Stomach (tissue), 4 donors: ENCODE results near the gene CCPG1.

ENCODE experiments used
- POLR2AphosphoS5 ChIP-seq, 3 donors: sonication (generic); formaldehyde crosslinking; IDR thresholded peaks; one replicate each; pipeline ENCODE4 v1.6.1; 2016; ENCODE audit warnings: antibody characterized with exemption in 3 of 3
- TF ChIP-seq, protein P1 (sequence below), 7 experiments: fragments of 450-650 bp in 4 of 7; fragments of 200-600 bp in 3 of 7; sonication (generic) in 3 of 7; IDR thresholded peaks; one replicate each; pipeline ENCODE4 v1.5.1; 2016 to 2019; ENCODE audit warnings: antibody characterized with exemption in 7 of 7, control low read depth in 2 of 7, mild to moderate bottlenecking in 1 of 7

DNA sequence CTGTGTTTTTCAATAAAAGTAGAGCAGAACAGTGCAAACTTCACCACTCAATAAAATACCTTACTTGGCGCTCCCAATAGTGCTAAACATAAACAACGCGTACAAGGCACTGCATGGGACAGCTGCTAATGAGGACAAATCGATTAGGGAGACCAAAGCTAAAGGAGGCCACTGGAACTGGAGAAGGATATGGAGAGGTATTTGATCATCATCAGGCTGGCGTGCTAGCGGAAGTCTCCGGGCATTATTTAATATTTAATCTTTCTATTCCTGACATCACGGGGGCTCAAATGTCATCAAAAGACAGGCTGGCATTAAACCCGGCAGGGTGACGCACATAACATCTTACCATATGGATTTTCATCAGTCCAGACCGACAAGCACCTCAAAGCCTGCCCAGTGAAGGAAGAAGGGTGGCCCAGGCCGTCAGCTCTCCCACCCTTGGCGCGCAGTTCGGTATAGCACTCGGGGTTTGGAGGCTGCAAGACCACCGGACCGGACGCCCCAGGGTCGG is 604 bp downstream of the CCPG1 start:
- TF ChIP-seq, protein P1, sequence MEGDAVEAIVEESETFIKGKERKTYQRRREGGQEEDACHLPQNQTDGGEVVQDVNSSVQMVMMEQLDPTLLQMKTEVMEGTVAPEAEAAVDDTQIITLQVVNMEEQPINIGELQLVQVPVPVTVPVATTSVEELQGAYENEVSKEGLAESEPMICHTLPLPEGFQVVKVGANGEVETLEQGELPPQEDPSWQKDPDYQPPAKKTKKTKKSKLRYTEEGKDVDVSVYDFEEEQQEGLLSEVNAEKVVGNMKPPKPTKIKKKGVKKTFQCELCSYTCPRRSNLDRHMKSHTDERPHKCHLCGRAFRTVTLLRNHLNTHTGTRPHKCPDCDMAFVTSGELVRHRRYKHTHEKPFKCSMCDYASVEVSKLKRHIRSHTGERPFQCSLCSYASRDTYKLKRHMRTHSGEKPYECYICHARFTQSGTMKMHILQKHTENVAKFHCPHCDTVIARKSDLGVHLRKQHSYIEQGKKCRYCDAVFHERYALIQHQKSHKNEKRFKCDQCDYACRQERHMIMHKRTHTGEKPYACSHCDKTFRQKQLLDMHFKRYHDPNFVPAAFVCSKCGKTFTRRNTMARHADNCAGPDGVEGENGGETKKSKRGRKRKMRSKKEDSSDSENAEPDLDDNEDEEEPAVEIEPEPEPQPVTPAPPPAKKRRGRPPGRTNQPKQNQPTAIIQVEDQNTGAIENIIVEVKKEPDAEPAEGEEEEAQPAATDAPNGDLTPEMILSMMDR (IDR thresholded peaks at IDR 0.05) = no peak
- no peak for TF ChIP-seq POLR2AphosphoS5 (IDR thresholded peaks at IDR 0.05)
